ENCODE results near the gene LYST. TPM values are rescaled to one million over a fixed set of nuclear protein-coding genes. Genes with fewer than 3 reads are reported as not detected.

LYST gene
- total and polyA plus RNA-seq, 12 donors: 6.7 to 48.0 (median 19.0) TPM

- no peak for DNase-seq
- no peak for TF ChIP-seq POLR2A (IDR thresholded peaks at IDR 0.05)
- TF ChIP-seq, protein P1, sequence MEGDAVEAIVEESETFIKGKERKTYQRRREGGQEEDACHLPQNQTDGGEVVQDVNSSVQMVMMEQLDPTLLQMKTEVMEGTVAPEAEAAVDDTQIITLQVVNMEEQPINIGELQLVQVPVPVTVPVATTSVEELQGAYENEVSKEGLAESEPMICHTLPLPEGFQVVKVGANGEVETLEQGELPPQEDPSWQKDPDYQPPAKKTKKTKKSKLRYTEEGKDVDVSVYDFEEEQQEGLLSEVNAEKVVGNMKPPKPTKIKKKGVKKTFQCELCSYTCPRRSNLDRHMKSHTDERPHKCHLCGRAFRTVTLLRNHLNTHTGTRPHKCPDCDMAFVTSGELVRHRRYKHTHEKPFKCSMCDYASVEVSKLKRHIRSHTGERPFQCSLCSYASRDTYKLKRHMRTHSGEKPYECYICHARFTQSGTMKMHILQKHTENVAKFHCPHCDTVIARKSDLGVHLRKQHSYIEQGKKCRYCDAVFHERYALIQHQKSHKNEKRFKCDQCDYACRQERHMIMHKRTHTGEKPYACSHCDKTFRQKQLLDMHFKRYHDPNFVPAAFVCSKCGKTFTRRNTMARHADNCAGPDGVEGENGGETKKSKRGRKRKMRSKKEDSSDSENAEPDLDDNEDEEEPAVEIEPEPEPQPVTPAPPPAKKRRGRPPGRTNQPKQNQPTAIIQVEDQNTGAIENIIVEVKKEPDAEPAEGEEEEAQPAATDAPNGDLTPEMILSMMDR (IDR thresholded peaks at IDR 0.05): no peak
- 95 to 100% (median 98%) methylated on average over 1 of the region's 1 CpG for WGBS, 4 donors
- Histone ChIP-seq H3K4me3 (no peak overlapping the region), H3K27ac (no peak overlapping the region), H3K27me3 (no peaks in the 10 kb centered on the region), H3K4me1 (replicated peaks in 1 of 2) (no peaks in the 10 kb centered on the region), H3K36me3 (replicated peaks in 1 of 2) (peaks cover 0 to 35% of the 10 kb centered on the region in 2 donors), H3K9me3 (replicated peaks in 1 of 3) (no peaks in the 10 kb centered on the region)
- intact Hi-C loops (cut with DNase I): no loop called here
These were observed 140.1 kb downstream of the LYST start for GRCh38 chr1:235726557-235726956.

DNA sequence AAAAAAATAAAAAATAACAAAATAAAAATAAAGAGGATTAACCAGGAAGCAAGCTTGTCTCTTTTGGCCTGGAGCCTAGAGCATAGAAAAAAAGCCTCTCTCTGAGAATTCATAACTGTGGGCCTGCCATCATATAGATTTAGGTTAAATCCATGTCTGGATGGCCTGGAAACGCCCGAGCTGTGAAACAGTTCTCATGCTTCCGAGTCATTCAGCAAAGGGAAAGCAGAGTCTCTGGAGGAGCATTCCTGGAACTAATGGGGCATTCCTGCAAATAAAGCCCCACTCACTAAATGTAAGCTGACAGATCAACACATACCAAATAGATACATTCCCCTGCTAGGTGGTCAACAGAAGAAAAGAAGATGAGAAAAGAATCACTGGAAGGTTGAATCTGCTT lies 141.3 kb downstream of the LYST start:
- Histone ChIP-seq H3K27ac (no peak overlapping the region), H3K4me1 (replicated peaks in 1 of 2) (no peaks in the 10 kb centered on the region), H3K4me3 (no peak overlapping the region), H3K36me3 (replicated peaks in 1 of 2) (peaks cover 0 to 41% of the 10 kb centered on the region in 2 donors), H3K9me3 (replicated peaks in 1 of 3) (no peaks in the 10 kb centered on the region), H3K27me3 (no peaks in the 10 kb centered on the region)
- TF ChIP-seq POLR2A (IDR thresholded peaks at IDR 0.05): no peak
- TF ChIP-seq, protein P1 (IDR thresholded peaks at IDR 0.05): no peak
- DNase-seq: no peak
- 64 to 77% (median 73%) methylated on average over 3 of the region's 3 CpGs for WGBS, 4 donors
- intact Hi-C loops (cut with DNase I): no loop called here

GRCh38 chr1:235724730-235725129 lies 142.0 kb downstream of the LYST start:
- no peak for DNase-seq
- Histone ChIP-seq H3K4me1 (replicated peaks in 1 of 2) (no peaks in the 10 kb centered on the region), H3K9me3 (replicated peaks in 1 of 3) (no peaks in the 10 kb centered on the region), H3K27ac (no peak overlapping the region), H3K36me3 (replicated peaks in 1 of 2) (peaks cover 0 to 48% of the 10 kb centered on the region in 2 donors), H3K27me3 (no peaks in the 10 kb centered on the region), H3K4me3 (no peak overlapping the region)
- intact Hi-C loops (cut with DNase I): no loop called here
- TF ChIP-seq, protein P1 (IDR thresholded peaks at IDR 0.05): no peak
- TF ChIP-seq POLR2A (IDR thresholded peaks at IDR 0.05): no peak
- 94 to 97% (median 95%) methylated on average over 2 of the region's 2 CpGs for WGBS, 4 donors

- Histone ChIP-seq H3K9me3 (replicated peaks in 1 of 3) (no peaks in the 10 kb centered on the region), H3K4me3 (no peak overlapping the region), H3K36me3 (replicated peaks in 1 of 2) (peaks cover 0 to 38% of the 10 kb centered on the region in 2 donors), H3K27ac (no peak overlapping the region), H3K27me3 (no peaks in the 10 kb centered on the region), H3K4me1 (replicated peaks in 1 of 2) (no peaks in the 10 kb centered on the region)
- TF ChIP-seq, protein P1 (IDR thresholded peaks at IDR 0.05): no peak
- WGBS, 4 donors: 90 to 100% (median 97%) methylated on average over 2 of the region's 2 CpGs
- intact Hi-C loops (cut with DNase I): no loop called here
- no peak for DNase-seq
These were observed 143.8 kb downstream of the LYST start for GRCh38 chr1:235722858-235723257.
